Measurements from ENCODE around the gene ARSG.
A peak's percentile ranks its signal among the peaks of the same experiment; 100 is the strongest.

ARSG gene

DNA sequence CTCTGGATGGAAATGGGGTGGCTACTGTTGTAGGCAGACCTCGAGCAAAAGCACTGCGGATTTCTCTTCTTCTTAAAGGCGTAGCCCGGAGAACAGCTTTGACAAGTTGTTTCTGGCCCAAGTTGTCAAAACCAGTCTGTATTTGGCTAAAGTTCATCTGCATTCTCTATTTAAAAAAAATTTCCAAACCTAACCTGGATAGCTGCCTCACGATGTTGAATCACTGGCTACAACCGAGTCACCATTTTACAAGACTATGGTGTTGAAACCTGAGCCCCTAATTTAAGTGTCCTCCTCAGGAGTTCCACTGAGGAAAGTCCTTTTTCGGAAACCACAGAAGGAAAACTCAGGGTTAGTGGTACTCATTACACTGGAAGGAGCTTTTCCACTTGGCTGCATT is 1.8 kb upstream of the ARSG start:
- no peak for TF ChIP-seq EZH2 (IDR thresholded peaks at IDR 0.05; ENCODE audit: borderline replicate concordance, low read length)
- TF ChIP-seq, protein P1, sequence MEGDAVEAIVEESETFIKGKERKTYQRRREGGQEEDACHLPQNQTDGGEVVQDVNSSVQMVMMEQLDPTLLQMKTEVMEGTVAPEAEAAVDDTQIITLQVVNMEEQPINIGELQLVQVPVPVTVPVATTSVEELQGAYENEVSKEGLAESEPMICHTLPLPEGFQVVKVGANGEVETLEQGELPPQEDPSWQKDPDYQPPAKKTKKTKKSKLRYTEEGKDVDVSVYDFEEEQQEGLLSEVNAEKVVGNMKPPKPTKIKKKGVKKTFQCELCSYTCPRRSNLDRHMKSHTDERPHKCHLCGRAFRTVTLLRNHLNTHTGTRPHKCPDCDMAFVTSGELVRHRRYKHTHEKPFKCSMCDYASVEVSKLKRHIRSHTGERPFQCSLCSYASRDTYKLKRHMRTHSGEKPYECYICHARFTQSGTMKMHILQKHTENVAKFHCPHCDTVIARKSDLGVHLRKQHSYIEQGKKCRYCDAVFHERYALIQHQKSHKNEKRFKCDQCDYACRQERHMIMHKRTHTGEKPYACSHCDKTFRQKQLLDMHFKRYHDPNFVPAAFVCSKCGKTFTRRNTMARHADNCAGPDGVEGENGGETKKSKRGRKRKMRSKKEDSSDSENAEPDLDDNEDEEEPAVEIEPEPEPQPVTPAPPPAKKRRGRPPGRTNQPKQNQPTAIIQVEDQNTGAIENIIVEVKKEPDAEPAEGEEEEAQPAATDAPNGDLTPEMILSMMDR (IDR thresholded peaks at IDR 0.05; ENCODE audit: low read length): no peak
- Histone ChIP-seq H3K79me2 (ENCODE audit: insufficient read depth, low read length) (peaks cover 64% of the 10 kb centered on the region), H3K36me3 (ENCODE audit: insufficient read depth, low read length) (peaks cover 48% of the 10 kb centered on the region), H3K9ac (ENCODE audit: low read length) (peak overlapping the region; percentile 100), H2AFZ (ENCODE audit: low read length) (no peak overlapping the region), H3K27ac (ENCODE audit: low read depth, low read length, poor library complexity, severe bottlenecking) (peak overlapping the region; percentile 98), H3K9me3 (ENCODE audit: low read length) (no peaks in the 10 kb centered on the region), H3F3A (ENCODE audit: insufficient read depth, low read length) (0 out of 2 replicates have a peak, but pooled peaks cover 7% of the 10 kb centered on the region), H3K4me2 (ENCODE audit: low read length) (peak overlapping the region; percentile 81), H3K4me3 (ENCODE audit: low read depth, low read length, poor library complexity, severe bottlenecking) (peak overlapping the region; percentile 99), H3K9me2 (ENCODE audit: low read depth, low read length) (no peaks in the 10 kb centered on the region), H3K4me1 (ENCODE audit: insufficient read depth, low read length, severe bottlenecking) (peaks cover 62% of the 10 kb centered on the region), H3K27me3 (ENCODE audit: insufficient read depth, low read length) (no peaks in the 10 kb centered on the region), H4K20me1 (ENCODE audit: insufficient read depth, low read length) (no peaks in the 10 kb centered on the region)

DNA sequence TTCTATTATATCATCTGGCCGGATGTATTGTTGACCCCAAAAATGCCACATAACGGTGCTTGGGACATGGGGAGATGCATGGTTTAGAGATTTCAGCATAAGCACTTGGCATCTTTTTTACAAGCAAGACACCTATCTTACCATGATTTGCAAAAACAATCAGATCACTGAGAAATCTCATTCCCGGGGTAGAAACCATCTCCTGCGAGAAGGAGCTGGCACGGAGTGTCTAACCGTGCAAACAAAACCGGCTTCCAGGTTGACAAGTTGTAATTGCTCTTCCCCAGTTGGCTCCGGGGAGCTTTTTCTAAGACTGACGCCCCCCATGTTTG is 1.4 kb upstream of the ARSG start:
- H3K9me3 ChIP-seq (ENCODE audit: low read length): no peaks in the 10 kb centered on the region
- peaks cover 60% of the 10 kb centered on the region for H3K79me2 ChIP-seq (ENCODE audit: insufficient read depth, low read length)
- TF ChIP-seq, protein P1 (IDR thresholded peaks at IDR 0.05; ENCODE audit: low read length): no peak
- no peak for TF ChIP-seq EZH2 (IDR thresholded peaks at IDR 0.05; ENCODE audit: borderline replicate concordance, low read length)
- no peak overlapping the region for H2AFZ ChIP-seq (ENCODE audit: low read length)
- 0 out of 2 replicates have a peak, but pooled peaks cover 7% of the 10 kb centered on the region for H3F3A ChIP-seq (ENCODE audit: insufficient read depth, low read length)
- H3K27me3 ChIP-seq (ENCODE audit: insufficient read depth, low read length): no peaks in the 10 kb centered on the region
- peak overlapping the region; percentile 81 for H3K4me2 ChIP-seq (ENCODE audit: low read length)
- H3K9me2 ChIP-seq (ENCODE audit: low read depth, low read length): no peaks in the 10 kb centered on the region
- H3K9ac ChIP-seq (ENCODE audit: low read length): peak overlapping the region; percentile 100
- peak overlapping the region; percentile 98 for H3K27ac ChIP-seq (ENCODE audit: low read depth, low read length, poor library complexity, severe bottlenecking)
- no peaks in the 10 kb centered on the region for H4K20me1 ChIP-seq (ENCODE audit: insufficient read depth, low read length)
- H3K4me3 ChIP-seq (ENCODE audit: low read depth, low read length, poor library complexity, severe bottlenecking): peak overlapping the region; percentile 99
- H3K4me1 ChIP-seq (ENCODE audit: insufficient read depth, low read length, severe bottlenecking): peaks cover 62% of the 10 kb centered on the region
- H3K36me3 ChIP-seq (ENCODE audit: insufficient read depth, low read length): peaks cover 44% of the 10 kb centered on the region

DNA sequence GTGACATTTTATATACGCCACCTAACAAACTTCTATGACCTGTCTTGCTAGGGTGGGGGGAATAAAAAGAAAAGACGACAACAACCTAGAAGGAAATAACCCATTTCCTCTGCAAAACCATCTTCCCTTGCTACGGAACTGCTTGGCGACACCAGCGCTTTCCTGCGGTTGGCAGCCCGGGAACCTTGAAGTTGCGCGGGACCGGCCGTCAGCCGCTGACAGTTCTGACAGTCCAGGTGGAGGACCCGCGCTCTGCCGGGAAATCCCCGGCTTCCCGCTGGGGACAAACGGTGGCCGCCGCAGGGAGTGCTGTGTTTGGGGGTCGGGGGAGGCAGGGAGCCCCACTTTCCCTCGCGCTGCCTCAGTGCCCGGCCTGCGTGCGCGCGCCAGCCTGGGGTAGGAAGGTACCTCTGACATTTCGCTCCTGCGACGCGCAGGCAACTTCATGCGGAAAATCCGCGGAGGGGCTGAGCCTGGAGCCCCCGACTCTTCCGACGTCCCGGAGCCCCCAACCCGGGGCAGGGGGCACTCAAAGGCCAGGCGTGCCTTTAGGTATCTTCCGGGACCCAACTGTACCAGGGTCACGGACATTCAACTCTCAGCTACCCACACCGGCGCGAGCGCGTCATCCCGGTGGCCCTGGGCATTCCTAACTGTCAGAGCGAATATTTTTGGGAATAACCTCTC is 884 bp upstream of the ARSG start:
- Histone ChIP-seq H2AFZ (ENCODE audit: low read length) (no peak overlapping the region), H3K9ac (ENCODE audit: low read length) (peak overlapping the region; percentile 100), H3K27ac (ENCODE audit: low read depth, low read length, poor library complexity, severe bottlenecking) (peak overlapping the region; percentile 98)

More for the DNA sequence above, 884 bp upstream of the ARSG start:
- H3F3A ChIP-seq (ENCODE audit: insufficient read depth, low read length): 0 out of 2 replicates have a peak, but pooled peaks cover 7% of the 10 kb centered on the region
- no peak for TF ChIP-seq EZH2 (IDR thresholded peaks at IDR 0.05; ENCODE audit: borderline replicate concordance, low read length)
- TF ChIP-seq, protein P1 (IDR thresholded peaks at IDR 0.05; ENCODE audit: low read length): no peak
- no peaks in the 10 kb centered on the region for H4K20me1 ChIP-seq (ENCODE audit: insufficient read depth, low read length)
- peak overlapping the region; percentile 99 for H3K4me3 ChIP-seq (ENCODE audit: low read depth, low read length, poor library complexity, severe bottlenecking)
- H3K9me3 ChIP-seq (ENCODE audit: low read length): no peaks in the 10 kb centered on the region
- no peaks in the 10 kb centered on the region for H3K27me3 ChIP-seq (ENCODE audit: insufficient read depth, low read length)
- H3K9me2 ChIP-seq (ENCODE audit: low read depth, low read length): no peaks in the 10 kb centered on the region
- peak overlapping the region; percentile 81 for H3K4me2 ChIP-seq (ENCODE audit: low read length)
- H3K79me2 ChIP-seq (ENCODE audit: insufficient read depth, low read length): peaks cover 55% of the 10 kb centered on the region
- peaks cover 59% of the 10 kb centered on the region for H3K4me1 ChIP-seq (ENCODE audit: insufficient read depth, low read length, severe bottlenecking)
- H3K36me3 ChIP-seq (ENCODE audit: insufficient read depth, low read length): peaks cover 39% of the 10 kb centered on the region

Data from OCI-LY1 (cell line).